ENCODE results near the gene CD52.

Gene CD52, protein sequence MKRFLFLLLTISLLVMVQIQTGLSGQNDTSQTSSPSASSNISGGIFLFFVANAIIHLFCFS

DNA sequence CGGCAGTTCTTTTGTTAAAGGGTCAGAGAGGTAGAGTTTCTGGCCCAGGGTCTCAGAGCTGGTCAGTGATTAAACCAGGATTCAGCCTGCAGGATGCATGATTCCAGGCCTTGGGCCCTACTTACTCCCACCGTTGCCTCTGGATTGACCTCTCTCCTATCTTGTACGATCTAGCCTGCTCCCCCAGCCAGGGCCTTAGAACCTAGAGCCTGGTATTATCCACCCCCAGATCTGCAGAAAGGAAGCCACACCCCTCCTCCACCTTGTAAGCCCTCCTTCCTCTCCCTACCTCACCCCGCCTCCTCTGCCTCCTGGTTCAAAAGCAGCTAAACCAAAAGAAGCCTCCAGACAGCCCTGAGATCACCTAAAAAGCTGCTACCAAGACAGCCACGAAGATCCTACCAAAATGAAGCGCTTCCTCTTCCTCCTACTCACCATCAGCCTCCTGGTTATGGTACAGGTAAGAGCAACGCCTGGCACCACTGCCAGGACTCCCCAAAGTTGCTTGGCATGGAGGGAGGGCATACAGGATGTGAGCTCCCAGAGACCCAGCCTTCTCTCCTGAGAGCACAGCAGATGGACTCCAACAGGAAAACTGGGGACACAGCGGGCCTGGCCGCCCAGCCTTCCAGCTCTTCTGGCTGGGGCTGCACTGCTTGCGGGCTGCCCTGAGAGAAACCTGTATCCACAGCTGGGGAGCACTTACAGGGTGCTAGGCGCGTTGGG, at the start of gene CD52:
CD52 (plus strand) TSS at position 347 of the 726 bp plus-strand sequence; CDS start at position 407, 60 bp downstream.
- DNase-seq (ENCODE audit: extremely low read depth in 1 of 2, low read depth in 1 of 2) = peak; percentile 46 to 63

DNA sequence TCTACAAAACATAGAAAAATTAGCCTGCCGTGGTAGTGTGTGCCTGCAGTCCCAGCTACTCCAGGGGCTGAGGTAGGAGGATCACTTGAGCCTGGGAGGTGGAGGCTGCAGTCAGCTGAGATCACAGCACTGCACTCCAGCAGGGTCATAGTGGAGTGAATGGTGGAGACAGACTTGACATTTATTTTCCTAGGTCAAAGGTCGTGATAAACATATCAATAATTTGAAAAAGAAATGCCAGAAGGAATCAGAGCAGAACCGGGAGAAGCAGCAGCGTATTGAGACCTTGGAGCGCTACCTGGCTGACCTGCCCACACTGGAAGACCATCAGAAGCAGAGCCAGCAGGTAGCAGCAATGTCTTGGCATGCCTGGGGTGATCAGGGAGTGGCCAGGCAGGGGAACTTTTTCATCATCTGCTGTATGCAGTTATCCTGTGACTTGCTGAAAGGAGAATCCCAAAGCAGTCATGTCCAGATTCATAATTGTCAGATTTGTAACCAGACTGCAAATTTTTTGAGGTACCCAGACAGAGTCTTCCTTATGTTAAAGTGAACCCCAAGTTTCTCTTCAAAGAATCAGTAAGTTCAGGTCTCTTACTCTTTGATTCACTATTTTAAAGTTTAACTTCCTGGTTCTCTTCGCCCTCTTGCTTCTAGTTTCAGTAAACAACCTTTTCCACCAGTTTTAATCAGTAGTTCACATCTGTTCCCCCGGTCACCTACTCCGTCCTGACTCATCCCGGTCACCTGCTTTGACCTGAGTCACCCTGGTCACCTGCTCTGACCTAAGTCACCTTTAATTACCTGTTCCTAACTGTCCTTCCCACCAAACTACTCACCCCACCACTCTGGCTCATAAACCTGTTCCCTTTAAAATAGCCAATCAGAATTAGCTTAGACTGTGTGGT, 49.2 kb upstream of the CD52 start:
- no peak for DNase-seq (ENCODE audit: extremely low read depth in 1 of 2, low read depth in 1 of 2)

DNA sequence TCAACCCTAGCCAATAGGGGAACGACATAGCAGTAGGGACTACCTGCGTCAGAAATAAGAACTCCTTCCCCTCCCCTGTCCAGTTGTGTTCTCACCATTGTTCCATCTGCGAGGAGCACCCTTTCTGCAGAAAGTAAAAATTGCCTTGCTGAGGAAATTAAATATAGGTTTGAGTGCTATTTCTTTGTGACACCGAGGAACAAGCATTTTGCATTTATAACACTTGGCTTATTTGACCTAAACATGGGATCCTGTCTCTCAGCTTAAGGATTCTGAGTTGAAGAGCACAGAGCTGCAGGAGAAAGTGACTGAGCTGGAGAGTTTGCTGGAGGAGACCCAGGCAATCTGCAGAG, 48.6 kb upstream of the CD52 start:
- DNase-seq (ENCODE audit: extremely low read depth in 1 of 2, low read depth in 1 of 2) = no peak

DNA sequence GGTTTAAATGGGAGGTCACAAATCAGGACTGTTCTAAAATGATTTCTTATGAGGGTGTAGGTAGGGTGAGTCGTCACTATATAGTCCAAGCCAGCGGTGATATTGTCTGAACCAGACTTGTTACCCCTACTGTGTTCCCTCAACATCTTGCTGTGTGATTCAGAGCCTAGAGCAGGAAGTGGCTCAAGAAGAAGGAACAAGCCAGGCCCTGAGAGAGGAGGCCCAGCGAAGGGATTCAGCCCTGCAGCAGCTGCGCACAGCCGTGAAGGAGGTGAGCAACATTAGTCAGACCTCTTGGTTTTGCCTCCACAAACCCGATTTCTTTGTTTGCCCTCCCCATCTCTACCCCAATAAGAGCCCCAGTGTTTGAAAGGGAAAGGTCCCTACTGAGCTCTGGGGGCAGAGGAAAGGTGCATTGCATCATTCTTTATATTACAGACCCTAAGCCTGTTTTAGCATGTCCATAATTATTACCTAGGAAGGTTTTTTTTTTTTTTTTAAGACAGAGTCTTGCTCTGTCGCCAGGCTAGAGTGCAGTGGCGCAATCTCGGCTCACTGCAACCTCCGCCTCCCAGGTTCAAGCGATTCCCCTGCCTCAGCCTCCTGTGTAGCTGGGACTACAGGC, 42.8 kb upstream of the CD52 start:
- no peak for DNase-seq (ENCODE audit: extremely low read depth in 1 of 2, low read depth in 1 of 2)

DNA sequence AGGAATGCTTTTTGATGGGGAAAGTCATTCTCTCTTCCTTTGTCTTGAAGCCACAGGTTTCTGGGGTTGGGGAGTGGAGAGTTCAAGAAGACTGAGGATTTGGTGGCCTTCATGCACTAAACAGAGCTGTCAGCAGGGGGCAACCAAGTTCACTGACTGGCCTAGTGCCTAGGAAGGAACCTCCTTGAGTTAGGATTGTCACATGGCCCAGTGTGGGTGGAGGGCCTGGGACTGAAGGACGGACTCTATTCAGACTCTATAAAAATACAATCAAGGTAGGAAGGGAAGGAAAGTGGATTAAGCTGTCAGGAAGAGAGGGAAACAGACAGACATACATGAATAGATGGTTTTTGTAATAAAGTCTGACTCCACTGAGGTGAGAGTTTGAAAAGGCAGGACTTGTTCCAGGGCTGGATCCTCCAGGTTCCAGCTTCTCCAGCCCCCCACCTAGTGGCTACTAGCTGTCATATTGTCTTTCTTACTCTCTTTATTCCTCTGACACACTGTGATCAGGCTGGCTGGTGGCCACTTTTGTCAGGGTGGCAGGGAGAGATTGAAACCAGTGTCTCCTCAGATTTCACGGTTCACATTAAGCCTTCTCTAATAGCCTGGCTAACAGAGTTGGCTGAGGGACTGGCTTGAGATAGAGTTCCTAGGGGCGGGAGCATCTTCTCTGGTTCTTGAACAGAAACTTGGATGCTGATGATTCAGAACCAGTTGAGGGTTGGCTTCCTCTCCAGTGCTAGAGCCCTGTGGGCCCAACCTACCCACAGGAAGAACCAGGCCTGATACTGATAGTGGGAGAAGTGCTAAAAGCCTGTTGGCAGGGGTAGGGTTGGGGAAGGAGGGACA, 42.0 kb upstream of the CD52 start:
- peak in 1 of 2 donors; percentile 61 for DNase-seq (ENCODE audit: extremely low read depth in 1 of 2, low read depth in 1 of 2)

DNA sequence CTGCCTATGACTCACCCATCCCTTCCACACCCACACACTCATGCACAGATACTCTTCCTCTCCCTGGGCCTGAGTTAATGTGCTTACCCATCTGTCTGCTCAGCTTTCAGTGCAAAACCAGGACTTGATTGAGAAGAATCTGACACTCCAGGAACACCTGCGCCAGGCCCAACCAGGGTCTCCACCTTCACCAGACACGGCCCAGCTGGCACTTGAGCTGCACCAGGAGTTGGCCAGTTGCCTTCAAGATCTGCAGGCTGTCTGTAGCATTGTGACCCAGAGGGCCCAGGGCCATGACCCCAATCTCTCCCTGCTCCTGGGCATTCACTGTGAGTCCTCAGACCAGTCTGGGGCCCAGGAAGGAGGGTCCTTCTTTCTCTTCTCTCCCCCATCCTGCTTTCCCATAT, 41.3 kb upstream of the CD52 start:
- no peak for DNase-seq (ENCODE audit: extremely low read depth in 1 of 2, low read depth in 1 of 2)

DNA sequence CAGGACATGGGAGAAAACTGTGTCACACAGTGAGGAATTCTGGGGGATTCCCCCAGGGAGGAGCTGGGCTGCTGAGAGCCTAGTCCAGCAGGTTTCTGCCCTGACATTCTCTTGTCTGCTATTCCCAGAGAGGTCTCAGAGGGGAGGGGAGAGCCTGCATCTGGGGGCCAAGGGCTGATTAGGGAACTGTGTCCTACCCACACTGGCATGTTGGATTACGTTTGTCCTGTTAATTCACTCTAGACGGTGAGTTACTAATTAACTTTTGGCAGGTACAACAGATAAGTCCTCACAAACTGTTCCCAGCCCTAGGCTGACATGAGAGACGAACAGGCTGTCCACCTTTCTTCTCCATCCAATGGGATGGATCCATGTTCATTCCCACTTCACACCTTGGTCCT, 40.5 kb upstream of the CD52 start:
- no peak for DNase-seq (ENCODE audit: extremely low read depth in 1 of 2, low read depth in 1 of 2)

DNA sequence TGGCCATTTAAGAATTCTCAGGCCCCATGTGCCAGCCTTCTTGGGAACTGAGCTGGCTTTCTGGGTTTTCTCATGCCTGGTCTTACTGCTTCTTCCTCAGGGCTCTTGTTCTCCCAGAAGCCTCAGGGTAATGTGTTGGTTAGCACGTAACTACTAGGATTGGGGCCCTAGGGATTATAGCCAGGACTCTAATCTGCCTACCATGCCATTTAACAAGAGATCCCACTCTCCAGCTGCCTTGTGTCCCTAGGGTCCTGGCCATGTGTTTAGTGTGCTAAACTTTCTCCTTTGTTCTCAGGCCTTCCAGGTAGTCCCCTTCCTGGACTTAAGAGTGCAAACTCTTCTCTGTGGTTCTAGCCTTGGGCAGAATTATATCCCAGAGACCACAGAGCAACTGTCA, 40.0 kb upstream of the CD52 start:
- no peak for DNase-seq (ENCODE audit: extremely low read depth in 1 of 2, low read depth in 1 of 2)

DNA sequence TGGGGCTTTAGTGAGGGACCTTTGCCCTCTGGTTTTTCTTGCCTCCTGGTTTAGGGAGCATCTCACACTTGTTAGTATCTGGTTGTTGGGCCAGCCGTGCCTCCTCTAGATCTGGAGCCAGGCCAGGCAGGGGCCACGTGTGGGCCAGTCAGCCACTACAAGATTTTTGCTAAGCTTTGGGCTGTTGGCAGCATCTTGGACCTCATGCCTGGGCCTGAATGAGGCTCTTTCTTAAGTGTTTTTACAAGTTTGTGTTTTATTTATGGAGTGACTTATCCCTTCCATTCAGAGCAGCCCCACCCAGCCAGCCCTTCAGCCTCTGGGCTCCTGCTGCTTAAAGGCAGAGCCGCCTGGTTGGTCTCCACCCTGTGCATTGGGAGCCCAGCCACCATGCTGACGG, 39.5 kb upstream of the CD52 start:
- no peak for DNase-seq (ENCODE audit: extremely low read depth in 1 of 2, low read depth in 1 of 2)

DNA sequence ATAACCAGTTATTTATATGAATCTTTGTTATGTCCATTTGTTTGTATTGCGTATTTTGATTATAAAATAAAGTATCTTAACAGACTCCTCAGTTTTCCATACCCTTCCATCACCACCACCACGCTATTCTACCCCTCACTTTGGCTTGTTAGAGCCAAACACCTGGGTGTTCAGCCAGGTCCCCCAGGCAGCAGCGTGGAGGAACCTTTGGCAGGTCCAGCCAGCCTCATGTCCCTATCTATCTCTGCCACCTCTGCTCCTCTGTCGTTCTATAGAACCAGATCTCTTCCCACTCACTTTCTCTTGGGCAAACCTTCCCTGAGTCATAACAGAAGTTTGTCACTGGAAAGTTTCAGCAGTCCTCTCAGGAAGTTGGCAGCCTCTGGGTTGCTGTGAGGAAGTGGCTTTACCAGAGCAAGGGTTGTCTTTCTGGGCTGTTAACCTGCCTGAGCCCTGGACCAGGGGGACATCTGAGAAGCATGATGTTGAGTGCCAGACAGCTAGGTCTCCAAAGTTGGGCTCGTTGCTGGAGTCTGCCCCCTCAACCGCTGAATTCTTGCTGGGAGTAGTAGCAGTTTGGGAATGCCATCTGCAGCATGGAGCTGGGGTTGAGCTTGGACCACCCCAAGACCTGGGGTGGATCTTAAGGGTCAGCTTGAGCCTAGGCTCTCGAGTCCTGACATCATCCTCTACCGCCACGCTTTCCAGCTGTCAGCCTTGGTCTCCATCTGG, 38.9 kb upstream of the CD52 start:
- no peak for DNase-seq (ENCODE audit: extremely low read depth in 1 of 2, low read depth in 1 of 2)

DNA sequence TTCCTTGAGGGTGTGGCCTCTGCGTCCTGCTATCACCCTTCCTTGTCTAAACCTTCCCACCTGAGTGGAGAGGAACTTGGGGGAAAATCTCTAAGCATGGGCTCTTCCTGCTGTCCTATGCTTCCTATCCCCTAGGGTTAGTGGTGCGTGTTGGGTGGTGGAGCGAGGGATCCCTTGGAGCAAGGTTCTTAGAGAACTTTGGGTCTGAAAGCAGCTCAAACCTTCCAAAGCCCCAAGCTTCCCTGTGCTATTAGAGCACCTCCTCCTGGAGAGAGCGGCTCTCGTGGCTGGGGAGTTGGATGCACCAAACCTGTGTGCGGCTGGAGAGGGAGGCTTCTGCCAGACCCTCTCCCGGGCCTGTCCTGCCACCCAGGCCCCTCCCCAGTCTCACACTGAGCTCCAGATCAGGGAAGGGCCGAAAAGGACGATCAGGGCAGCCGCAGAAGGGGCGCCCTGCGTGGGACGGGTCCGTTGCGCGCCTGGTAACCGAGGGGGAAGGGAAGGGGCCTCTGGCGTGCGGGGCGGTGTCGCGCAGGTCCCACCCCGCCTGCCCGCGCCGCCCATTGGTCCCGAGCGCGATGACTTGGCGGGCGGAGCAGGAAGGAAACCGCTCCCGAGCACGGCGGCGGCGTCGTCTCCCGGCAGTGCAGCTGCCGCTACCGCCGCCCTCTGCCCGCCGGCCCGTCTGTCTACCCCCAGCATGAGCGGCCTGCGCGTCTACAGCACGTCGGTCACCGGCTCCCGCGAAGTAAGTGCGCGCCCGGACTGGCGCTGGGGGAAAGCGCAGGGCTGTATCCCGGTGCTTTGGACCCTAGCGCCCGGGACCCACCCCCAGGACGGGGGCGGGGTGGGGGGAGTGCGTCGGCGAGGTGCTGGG, 38.1 kb upstream of the CD52 start, which contains the start of gene SH3BGRL3:
SH3BGRL3 (plus strand) TSS at position 631 of the 877 bp plus-strand sequence; CDS start at position 701, 70 bp downstream.
- peak; percentile 63 to 73 for DNase-seq (ENCODE audit: extremely low read depth in 1 of 2, low read depth in 1 of 2)

DNA sequence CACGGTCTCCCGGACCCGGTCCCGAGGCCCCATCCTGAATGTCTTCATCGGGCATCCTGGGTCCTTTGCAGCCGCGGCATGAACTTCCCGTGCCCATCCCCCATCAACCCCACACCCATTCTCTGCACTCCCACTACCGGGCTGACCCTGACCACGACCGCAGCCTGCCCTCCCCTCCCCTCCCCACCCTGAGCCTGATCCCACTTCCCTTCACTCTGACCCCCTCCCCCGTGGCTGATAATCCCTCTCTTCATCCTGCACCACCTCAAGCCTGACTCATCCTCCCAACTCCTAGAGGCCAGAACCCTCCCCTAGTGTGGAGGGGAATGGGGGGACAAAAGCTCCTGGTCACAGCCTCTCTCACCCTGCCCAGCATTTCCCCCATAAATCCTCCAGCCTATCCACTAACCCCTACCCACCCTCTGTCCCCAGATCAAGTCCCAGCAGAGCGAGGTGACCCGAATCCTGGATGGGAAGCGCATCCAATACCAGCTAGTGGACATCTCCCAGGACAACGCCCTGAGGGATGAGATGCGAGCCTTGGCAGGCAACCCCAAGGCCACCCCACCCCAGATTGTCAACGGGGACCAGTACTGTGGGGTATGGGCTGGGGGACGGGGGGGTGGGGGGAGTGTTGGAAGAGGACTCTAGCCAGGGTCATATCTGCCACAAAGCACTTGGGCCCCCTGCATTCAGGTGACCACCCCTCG, 37.3 kb upstream of the CD52 start:
- no peak for DNase-seq (ENCODE audit: extremely low read depth in 1 of 2, low read depth in 1 of 2)

DNA sequence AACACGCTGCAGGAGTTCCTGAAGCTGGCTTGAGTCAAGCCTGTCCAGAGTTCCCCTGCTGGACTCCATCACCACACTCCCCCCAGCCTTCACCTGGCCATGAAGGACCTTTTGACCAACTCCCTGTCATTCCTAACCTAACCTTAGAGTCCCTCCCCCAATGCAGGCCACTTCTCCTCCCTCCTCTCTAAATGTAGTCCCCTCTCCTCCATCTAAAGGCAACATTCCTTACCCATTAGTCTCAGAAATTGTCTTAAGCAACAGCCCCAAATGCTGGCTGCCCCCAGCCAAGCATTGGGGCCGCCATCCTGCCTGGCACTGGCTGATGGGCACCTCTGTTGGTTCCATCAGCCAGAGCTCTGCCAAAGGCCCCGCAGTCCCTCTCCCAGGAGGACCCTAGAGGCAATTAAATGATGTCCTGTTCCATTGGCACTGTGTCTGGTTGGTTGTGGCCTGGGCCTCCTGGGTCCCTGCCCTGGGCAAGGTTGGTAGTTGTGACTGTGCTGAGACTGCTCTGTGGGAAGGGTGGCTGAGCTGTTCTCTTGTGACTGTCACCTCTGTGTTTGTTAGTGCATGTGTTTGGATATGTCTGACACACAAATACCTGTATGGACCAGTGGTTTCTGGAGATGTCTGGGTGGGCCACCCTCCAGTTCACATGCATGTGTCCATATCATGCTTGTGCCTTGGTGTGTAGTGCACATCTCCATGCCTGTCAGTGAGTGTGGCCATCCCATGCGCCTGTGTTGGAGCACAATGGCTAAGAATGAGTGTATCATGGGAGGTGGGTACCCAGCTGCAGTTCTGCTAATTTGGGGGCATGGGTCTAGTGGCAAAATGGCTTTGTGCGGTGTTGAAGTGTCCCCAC, 36.4 kb upstream of the CD52 start:
- DNase-seq (ENCODE audit: extremely low read depth in 1 of 2, low read depth in 1 of 2) = no peak

DNA sequence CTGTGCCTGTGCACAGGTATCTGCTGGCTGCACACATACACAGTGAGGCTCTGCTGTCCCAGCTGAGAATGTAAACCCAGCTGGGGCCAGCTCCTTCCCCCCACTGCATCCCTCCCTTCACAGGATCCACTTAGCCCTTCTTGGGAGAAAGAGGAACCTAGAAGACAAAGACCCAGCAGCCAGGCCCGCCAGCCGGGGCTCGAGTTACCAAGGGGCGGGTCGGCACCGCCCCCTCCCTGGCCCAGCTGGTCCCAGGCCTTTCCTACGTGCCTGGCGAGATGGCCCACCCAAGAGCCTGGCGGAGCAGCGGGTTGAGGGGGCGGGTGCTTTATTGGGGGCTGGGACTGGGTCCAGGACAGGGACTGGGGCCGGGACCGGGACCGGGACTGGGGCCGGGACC, 35.8 kb upstream of the CD52 start:
- DNase-seq (ENCODE audit: extremely low read depth in 1 of 2, low read depth in 1 of 2) = no peak

DNA sequence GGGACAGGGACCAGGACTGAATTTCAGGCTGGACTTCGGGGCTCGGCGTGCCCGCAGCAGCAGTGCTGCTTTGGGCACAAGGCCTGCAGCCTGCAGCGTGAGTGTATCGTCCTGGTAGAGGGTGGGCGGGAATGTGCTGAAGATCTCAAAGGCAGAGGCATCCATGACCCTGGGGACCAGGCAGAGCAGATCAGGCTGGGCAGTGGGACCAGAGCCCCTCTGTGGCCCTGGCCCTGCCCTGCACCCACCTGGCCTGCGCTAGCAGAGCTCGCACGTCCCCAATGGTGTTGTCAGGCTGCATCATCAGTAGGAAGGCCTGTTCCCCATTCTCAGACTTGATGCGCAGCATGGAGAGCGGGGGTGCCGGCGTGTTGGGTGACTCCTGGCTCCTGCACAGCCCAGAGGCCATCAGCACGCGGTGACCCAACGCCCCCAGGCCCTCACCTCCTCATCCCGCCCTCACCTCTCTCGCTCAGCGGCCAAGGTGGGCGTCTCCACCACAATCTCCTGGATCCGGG, 35.3 kb upstream of the CD52 start:
- DNase-seq (ENCODE audit: extremely low read depth in 1 of 2, low read depth in 1 of 2) = no peak

DNA sequence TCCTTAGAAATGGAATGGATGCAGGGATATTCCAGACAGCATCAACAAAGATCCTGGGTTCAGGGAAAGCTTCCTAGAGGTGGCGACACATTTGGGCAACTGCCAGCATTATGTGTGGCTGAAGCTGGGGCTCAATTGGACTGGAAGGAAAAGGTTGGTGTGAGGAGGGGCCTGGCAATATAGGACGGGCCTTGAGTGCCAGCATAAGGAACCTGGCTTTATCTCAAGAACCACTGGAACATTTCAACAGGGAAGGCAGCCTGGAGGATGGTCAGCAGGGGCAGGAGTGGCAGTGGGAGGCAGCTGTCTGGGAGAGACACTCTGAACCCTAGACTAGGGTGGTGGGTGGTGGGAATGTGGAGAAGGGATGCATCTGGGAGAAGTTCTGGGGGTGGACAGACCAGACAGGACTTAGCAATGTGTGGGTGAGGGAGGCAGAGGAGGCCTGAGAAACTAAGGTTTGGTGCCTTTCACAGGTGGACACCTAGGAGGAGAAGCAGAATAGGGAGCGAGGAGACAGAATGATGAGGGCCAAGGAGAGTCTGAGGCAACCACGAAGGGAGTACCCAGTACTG, 34.4 kb upstream of the CD52 start:
- no peak for DNase-seq (ENCODE audit: extremely low read depth in 1 of 2, low read depth in 1 of 2)
